Measurements from ENCODE around the gene ONECUT2.
A peak's percentile ranks its signal among the peaks of the same experiment; 100 is the strongest.

The ONECUT2 gene

GRCh38 chr18:57409650-57410049 is 25.5 kb upstream of the ONECUT2 start:
- no peak for DNase-seq
- Histone ChIP-seq H3K27me3 (no peaks in the 10 kb centered on the region), H3K4me1 (no peaks in the 10 kb centered on the region), H3K9me3 (no peaks in the 10 kb centered on the region), H3K4me3 (ENCODE audit: low read depth, low read length) (no peak overlapping the region), H3K36me3 (no peaks in the 10 kb centered on the region)
- no peak for TF ChIP-seq CTCF (IDR thresholded peaks at IDR 0.05; ENCODE audit: low read depth, low read length)

GRCh38 chr18:57410749-57411148 is 24.4 kb upstream of the ONECUT2 start:
- peak; percentile 9 for DNase-seq
- Histone ChIP-seq H3K4me1 (no peaks in the 10 kb centered on the region), H3K36me3 (no peaks in the 10 kb centered on the region), H3K4me3 (ENCODE audit: low read depth, low read length) (no peak overlapping the region), H3K9me3 (no peaks in the 10 kb centered on the region), H3K27me3 (no peaks in the 10 kb centered on the region)
- no peak for TF ChIP-seq CTCF (IDR thresholded peaks at IDR 0.05; ENCODE audit: low read depth, low read length)

DNA sequence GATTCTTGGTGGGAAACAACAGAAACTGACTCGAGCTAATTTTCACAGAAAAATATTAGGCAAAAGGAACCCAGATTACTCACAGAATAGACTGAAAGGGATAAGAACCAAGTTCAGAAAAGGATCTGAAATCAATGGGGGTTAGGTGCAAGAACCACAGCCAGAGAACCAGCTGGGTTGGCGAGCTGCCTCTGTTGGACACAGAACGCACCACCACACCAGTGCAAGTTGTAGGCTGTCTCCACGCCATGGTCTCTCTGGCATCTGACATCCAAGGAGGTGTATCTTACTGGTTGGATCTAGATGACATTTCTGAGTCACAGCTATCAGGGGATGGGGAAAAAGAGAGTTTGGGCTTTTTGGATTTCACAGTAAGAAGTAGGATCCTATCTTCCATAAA is 18.6 kb upstream of the ONECUT2 start:
- H3K27me3 ChIP-seq = no peaks in the 10 kb centered on the region
- DNase-seq = no peak
- H3K4me1 ChIP-seq = no peaks in the 10 kb centered on the region
- no peak overlapping the region for H3K4me3 ChIP-seq (ENCODE audit: low read depth, low read length)
- no peak for TF ChIP-seq CTCF (IDR thresholded peaks at IDR 0.05; ENCODE audit: low read depth, low read length)
- no peaks in the 10 kb centered on the region for H3K9me3 ChIP-seq
- no peaks in the 10 kb centered on the region for H3K36me3 ChIP-seq

DNA sequence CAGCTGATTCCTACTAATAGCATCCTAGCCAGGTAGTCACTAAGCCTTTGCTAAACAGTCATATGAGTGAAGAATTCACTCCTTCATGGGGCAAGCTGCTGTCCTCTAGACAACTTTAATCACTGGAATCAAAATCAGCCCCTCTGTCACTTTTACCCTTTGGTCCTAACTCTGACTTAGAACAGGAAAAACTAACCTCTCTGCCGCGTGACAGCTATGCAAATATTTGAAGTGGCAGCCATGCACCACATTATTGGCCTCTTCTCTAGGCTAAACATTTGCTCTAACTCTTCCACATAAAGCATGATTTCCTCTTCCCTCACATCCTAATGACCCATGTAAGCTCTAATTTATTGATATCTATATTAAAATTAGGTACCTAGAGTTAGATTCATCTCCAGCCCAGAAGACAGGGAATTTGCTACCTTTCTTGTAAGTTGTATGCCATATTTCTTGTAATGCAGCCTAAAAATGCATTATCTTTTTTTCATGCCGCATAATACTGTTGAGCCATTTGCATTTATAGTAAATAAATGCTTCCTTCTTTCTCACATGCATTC is 12.8 kb upstream of the ONECUT2 start:
- no peak for TF ChIP-seq CTCF (IDR thresholded peaks at IDR 0.05; ENCODE audit: low read depth, low read length)
- Histone ChIP-seq H3K9me3 (no peaks in the 10 kb centered on the region), H3K4me1 (no peaks in the 10 kb centered on the region), H3K36me3 (no peaks in the 10 kb centered on the region), H3K4me3 (ENCODE audit: low read depth, low read length) (no peak overlapping the region), H3K27me3 (no peaks in the 10 kb centered on the region)
- no peak for DNase-seq

DNA sequence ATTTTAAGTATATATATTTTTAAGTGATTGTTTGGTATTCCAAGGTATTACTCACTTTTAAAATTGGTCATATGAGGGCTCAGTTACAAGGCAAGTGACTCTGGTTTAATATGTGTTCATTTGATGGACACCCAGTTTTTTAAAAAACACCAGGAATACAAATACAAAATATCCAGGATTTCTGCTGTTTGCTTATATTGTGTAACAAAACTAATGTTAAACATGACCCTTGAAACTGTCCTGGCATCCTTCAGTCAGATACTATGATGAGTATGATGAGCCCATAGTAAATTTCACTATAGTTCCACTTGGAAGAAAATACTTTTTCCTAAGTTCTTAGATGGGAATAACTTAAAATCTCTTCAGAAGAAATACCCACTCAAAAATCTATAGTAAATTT is 11.4 kb upstream of the ONECUT2 start:
- no peak for DNase-seq
- no peak for TF ChIP-seq CTCF (IDR thresholded peaks at IDR 0.05; ENCODE audit: low read depth, low read length)
- Histone ChIP-seq H3K4me1 (no peaks in the 10 kb centered on the region), H3K4me3 (ENCODE audit: low read depth, low read length) (no peak overlapping the region), H3K27me3 (peaks cover 8% of the 10 kb centered on the region), H3K9me3 (no peaks in the 10 kb centered on the region; the same call in 1 of the 2 replicates), H3K36me3 (no peaks in the 10 kb centered on the region)

- Histone ChIP-seq H3K9me3 (no peaks in the 10 kb centered on the region; the same call in 1 of the 2 replicates), H3K4me1 (no peaks in the 10 kb centered on the region), H3K4me3 (ENCODE audit: low read depth, low read length) (no peak overlapping the region), H3K27me3 (peaks cover 21% of the 10 kb centered on the region), H3K36me3 (no peaks in the 10 kb centered on the region)
- no peak for TF ChIP-seq CTCF (IDR thresholded peaks at IDR 0.05; ENCODE audit: low read depth, low read length)
- no peak for DNase-seq
Observed at GRCh38 chr18:57425096-57425495, 10.1 kb upstream of the ONECUT2 start.

Data from BE2C (cell line).